Keratinocyte (primary cell): Measurements from ENCODE around the gene ANTKMT.

Experiments
- CTCF ChIP-seq, 3 experiments: IDR thresholded peaks in 1 of 3; conservative IDR thresholded peaks in 1 of 3; optimal IDR thresholded peaks in 1 of 3; 2 replicates in 2 of 3; 3 replicates in 1 of 3; pipeline versions ENCODE3 to v1.5.1; 2011; ENCODE audit warnings: low read length in 3 of 3, mild to moderate bottlenecking in 3 of 3, moderate library complexity in 2 of 3, control low read depth in 1 of 3, inconsistent platforms in 1 of 3; ENCODE audit not compliant: insufficient read depth in 2 of 3; ENCODE audit errors: extremely low read depth in 1 of 3
- EZH2 ChIP-seq: IDR thresholded peaks from one replicate; pipeline ENCODE4 v1.6.1; 2012; ENCODE audit warnings: inconsistent platforms, mild to moderate bottlenecking, low read length, moderate library complexity

DNA sequence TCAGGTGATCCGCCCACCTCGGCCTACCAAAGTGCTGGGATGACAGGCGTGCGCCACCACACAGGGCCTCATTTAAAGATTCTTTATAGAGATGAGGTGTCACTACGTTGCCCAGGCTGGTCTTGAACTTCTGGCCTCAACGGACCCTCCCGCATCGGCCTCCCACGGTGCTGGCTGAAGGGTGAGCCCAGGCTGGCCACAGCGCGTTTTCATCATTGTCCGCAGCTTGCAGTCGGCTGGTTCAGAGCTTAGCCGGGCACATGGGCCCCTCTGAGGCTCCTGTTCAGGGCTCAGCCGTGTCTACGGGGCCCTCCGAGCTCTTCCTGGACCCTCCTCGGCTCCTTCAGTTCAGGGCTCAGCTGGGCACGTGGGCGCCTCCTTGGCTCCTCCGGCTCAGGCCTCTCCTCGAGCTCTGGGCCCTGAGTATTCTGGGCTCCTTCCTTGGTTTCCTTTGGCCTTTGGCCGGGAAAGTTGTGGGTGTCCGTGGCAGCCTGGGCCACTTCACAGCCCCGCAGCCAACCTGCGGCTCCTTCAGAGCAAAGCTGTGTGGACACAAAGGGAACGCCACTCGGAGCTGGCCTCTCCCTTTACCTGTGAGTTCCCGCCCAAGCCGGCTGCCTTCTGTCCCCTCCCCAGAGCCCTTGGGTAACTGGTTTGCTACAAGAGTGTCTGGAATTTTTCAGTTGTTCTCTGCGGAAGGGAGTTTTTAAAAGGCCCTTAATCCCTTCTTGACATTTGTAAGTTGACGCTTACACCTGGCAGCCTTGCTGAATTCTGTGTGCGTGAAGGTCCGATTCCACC, 38.4 kb downstream of the ANTKMT start:
- TF ChIP-seq CTCF (optimal IDR thresholded peaks at IDR 0.05 in 1 of 3, IDR thresholded peaks at IDR 0.05 in 1 of 3, conservative IDR thresholded peaks at IDR 0.05 in 1 of 3; ENCODE audit: extremely low read depth in 1 of 3, insufficient read depth in 2 of 3, low read length in 3 of 3) (no peak), EZH2 (no peak)
